ENCODE data around the gene NHP2. TPM values are rescaled to one million over a fixed set of nuclear protein-coding genes. Genes with fewer than 3 reads are reported as not detected.
A peak's percentile ranks its signal among the peaks of the same experiment; 100 is the strongest.

NHP2 gene
- total and polyA plus RNA-seq, 5 donors = 62.3 to 123 (median 87.0) TPM

GRCh38 chr5:178174456-178174855 is 20.8 kb upstream of the NHP2 start:
- Histone ChIP-seq H3K4me3 (ENCODE audit: low read length) (no peak overlapping the region), H3K27me3 (ENCODE audit: control insufficient read depth, insufficient read depth) (no peaks in the 10 kb centered on the region), H3K4me1 (ENCODE audit: control insufficient read depth, insufficient read depth, low read length) (no peaks in the 10 kb centered on the region), H3K9me3 (ENCODE audit: control insufficient read depth, low read length) (no peaks in the 10 kb centered on the region), H3K27ac (ENCODE audit: low read length) (no peak overlapping the region)
- 93% methylated on average over 3 of the region's 3 CpGs for WGBS
- DNase-seq (no peak), ATAC-seq (no peak)
- intact Hi-C loops (cut with DNase I) = no loop called here

DNA sequence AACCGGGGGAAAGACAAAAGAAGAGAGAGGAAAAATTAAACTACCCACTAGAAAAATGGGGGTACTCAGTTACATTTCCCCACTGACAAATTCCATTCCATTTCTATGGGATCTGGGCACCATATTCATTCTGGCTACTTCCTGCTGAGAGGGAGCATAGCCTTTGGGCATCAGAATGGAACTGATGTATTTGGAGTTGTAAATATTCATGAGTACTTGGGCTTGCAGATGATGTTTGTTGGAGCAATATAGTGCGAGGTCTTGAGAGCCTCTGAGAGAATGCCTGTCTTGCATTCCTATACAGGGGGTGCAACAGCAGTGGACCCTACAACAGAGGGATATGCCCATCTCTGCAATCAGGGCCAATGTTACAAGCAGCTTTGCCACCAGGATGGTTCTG is 16.8 kb upstream of the NHP2 start:
- ATAC-seq = no peak
- Histone ChIP-seq H3K27me3 (ENCODE audit: control insufficient read depth, insufficient read depth) (no peaks in the 10 kb centered on the region), H3K4me3 (ENCODE audit: low read length) (no peak overlapping the region), H3K27ac (ENCODE audit: low read length) (no peak overlapping the region), H3K9me3 (ENCODE audit: control insufficient read depth, low read length) (no peaks in the 10 kb centered on the region), H3K4me1 (ENCODE audit: control insufficient read depth, insufficient read depth, low read length) (no peaks in the 10 kb centered on the region)
- intact Hi-C loops (cut with DNase I) = no loop called here
- DNase-seq = no peak
- WGBS = 86% methylated on average over 2 of the region's 2 CpGs

DNA sequence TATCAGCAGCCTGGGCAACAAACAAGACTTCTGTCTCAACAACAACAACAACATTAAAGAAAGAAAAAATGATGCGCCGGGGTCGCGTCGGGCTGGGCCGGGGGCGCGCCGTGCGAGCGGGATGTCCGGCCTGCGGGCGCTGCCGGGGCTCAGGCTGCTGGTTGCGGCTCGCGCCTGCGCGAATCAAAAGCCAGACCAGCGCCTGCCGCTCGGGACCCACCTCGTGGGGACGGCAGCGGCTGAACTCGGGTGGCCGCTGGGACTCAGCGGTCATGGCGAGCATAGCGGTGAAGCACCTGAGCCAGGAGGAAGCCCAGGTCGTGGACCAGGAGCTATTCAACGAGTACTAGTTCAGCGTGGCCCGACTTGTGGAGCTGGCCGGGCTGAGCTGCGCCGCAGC is 11.9 kb upstream of the NHP2 start:
- DNase-seq (no peak), ATAC-seq (no peak)
- H3K27me3 ChIP-seq (ENCODE audit: control insufficient read depth, insufficient read depth) = no peaks in the 10 kb centered on the region
- H3K4me1 ChIP-seq (ENCODE audit: control insufficient read depth, insufficient read depth, low read length) = no peaks in the 10 kb centered on the region
- no peaks in the 10 kb centered on the region for H3K9me3 ChIP-seq (ENCODE audit: control insufficient read depth, low read length)
- H3K4me3 ChIP-seq (ENCODE audit: low read length) = no peak overlapping the region
- 30% methylated on average over 38 of the region's 38 CpGs for WGBS
- no peak overlapping the region for H3K27ac ChIP-seq (ENCODE audit: low read length)
- intact Hi-C loops (cut with DNase I) = loop anchor here in 3 of 4 donors (2.0 to 10.0 kb wide), 3 partner anchors 89 to 91 kb away; no protein-coding TSS in a partner anchor

- peak; percentile 92 to 95 for ATAC-seq
- H3K27ac ChIP-seq (ENCODE audit: low read length) = no peak overlapping the region
- H3K9me3 ChIP-seq (ENCODE audit: control insufficient read depth, low read length) = no peaks in the 10 kb centered on the region
- WGBS = 8% methylated on average over 33 of the region's 33 CpGs
- H3K4me3 ChIP-seq (ENCODE audit: low read length) = no peak overlapping the region
- no peaks in the 10 kb centered on the region for H3K27me3 ChIP-seq (ENCODE audit: control insufficient read depth, insufficient read depth)
- peak; percentile 79 to 93 (median 92) for DNase-seq
- H3K4me1 ChIP-seq (ENCODE audit: control insufficient read depth, insufficient read depth, low read length) = no peaks in the 10 kb centered on the region
- intact Hi-C loops (cut with DNase I) = loop anchor here (1.0 to 10.0 kb wide), 5 partner anchors 86 to 89 kb away; no protein-coding TSS in a partner anchor
These were observed 10.4 kb upstream of the NHP2 start for GRCh38 chr5:178163772-178164735.

DNA sequence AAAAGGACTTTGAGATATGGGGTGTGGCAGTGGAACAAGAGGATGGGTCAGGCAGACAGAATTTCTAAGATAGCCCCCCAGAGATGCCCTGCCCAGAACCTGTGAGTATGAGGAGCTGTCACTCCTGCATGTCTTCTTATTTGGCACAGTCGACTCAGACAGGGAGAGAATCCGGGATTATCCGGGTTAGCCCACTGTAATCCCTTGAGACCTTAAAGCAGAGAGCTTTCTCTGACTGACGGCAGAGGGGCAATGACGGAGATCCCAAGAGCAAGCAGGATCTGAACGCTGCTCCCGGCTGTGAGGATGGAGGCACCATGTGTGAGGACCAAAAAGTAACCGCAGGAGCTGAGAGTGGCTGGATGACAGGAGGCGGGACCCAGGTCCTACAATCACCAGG is 8.8 kb upstream of the NHP2 start:
- no peak overlapping the region for H3K4me3 ChIP-seq (ENCODE audit: low read length)
- H3K9me3 ChIP-seq (ENCODE audit: control insufficient read depth, low read length) = no peaks in the 10 kb centered on the region
- no peak overlapping the region for H3K27ac ChIP-seq (ENCODE audit: low read length)
- 78% methylated on average over 9 of the region's 9 CpGs for WGBS
- intact Hi-C loops (cut with DNase I) = loop anchor here in 2 of 4 donors (5.0 to 10.0 kb wide), 2 partner anchors 85 to 88 kb away; no protein-coding TSS in a partner anchor
- no peaks in the 10 kb centered on the region for H3K4me1 ChIP-seq (ENCODE audit: control insufficient read depth, insufficient read depth, low read length)
- H3K27me3 ChIP-seq (ENCODE audit: control insufficient read depth, insufficient read depth) = no peaks in the 10 kb centered on the region
- DNase-seq (no peak), ATAC-seq (no peak)

- 83% methylated on average over 5 of the region's 5 CpGs for WGBS
- Histone ChIP-seq H3K4me3 (ENCODE audit: low read length) (no peak overlapping the region), H3K27ac (ENCODE audit: low read length) (no peak overlapping the region), H3K4me1 (ENCODE audit: control insufficient read depth, insufficient read depth, low read length) (no peaks in the 10 kb centered on the region), H3K27me3 (ENCODE audit: control insufficient read depth, insufficient read depth) (no peaks in the 10 kb centered on the region), H3K9me3 (ENCODE audit: control insufficient read depth, low read length) (no peaks in the 10 kb centered on the region)
- intact Hi-C loops (cut with DNase I) = loop anchor here in 2 of 4 donors (5.0 to 10.0 kb wide), 2 partner anchors 83 to 85 kb away; no protein-coding TSS in a partner anchor
- no peak for ATAC-seq
- DNase-seq = no peak
These were observed 6.5 kb upstream of the NHP2 start for GRCh38 chr5:178160176-178160575.

DNA sequence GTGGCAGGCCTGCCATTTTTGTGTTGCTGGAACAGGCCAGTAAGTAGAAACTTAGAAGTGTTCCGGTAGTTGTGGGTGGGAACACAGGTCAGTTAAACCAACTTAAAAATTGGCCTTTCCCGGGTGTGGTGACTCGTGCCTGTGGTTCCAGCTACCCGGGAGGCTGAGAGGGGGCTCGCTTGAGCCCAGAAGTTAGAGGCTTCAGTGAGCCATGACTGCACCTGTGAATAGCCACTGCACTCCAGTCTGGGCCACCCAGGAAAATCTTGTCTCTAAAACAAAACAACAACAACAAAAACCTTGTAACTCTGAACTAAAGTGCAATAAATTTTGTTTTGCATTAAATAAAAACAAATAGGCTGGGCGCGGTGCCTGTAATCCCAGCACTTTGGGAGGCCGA is 1.4 kb upstream of the NHP2 start:
- DNase-seq = no peak
- no peak for ATAC-seq
- Histone ChIP-seq H3K27ac (ENCODE audit: low read length) (no peak overlapping the region), H3K4me1 (ENCODE audit: control insufficient read depth, insufficient read depth, low read length) (peaks cover 5% of the 10 kb centered on the region), H3K27me3 (ENCODE audit: control insufficient read depth, insufficient read depth) (no peaks in the 10 kb centered on the region), H3K4me3 (ENCODE audit: low read length) (no peak overlapping the region), H3K9me3 (ENCODE audit: control insufficient read depth, low read length) (no peaks in the 10 kb centered on the region)
- intact Hi-C loops (cut with DNase I) = no loop called here
- 86% methylated on average over 8 of the region's 8 CpGs for WGBS

DNA sequence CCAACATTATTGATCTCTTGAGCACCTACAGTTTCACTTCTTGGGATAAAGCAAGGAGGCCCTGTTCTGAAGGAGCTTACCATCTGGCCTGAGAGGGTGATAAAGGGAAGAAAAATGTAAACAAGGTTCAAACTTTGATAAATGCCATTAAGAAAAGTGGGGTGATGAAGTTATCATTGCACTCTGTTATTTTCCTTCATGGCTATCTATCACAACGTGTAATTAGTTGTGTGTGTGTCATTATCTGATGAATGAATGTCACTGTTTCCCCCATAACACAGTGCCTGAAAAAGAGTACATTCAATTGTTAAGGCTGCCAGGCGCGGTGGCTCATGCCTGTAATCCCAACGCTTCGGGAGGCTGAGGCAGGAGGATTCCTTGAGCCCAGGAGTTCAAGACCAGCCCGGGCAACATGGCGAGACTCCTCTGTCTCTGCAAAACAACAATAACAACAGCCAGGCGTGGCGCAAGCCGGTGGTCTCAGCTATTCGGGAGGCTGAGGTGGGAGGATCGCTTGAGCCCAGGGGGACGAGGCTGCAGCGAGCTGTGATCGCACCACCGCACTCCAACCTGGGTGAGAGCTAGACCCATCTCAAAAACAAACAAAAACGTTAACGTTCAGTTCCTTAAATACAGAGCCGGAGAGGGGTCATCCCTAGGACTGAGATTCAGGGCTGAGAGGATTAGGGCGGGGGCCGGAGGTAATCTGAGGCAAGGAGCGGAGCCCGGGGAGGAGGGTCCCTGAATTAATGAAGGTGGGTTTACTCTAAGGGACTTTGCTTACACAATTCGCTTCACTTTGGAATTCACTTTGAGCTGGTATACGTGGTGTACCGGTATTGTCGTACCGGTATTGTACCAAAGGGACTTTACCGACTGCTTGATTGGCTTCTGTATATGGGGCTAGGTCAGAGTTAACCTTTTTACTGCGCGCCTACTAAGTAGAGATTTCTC is 917 bp downstream of the NHP2 start:
- DNase-seq = no peak
- peaks cover 5% of the 10 kb centered on the region for H3K4me1 ChIP-seq (ENCODE audit: control insufficient read depth, insufficient read depth, low read length)
- 52% methylated on average over 31 of the region's 31 CpGs for WGBS
- peak overlapping the region; percentile 68 for H3K4me3 ChIP-seq (ENCODE audit: low read length)
- no peak for ATAC-seq
- intact Hi-C loops (cut with DNase I) = no loop called here
- H3K9me3 ChIP-seq (ENCODE audit: control insufficient read depth, low read length) = no peaks in the 10 kb centered on the region
- no peak overlapping the region for H3K27ac ChIP-seq (ENCODE audit: low read length)
- no peaks in the 10 kb centered on the region for H3K27me3 ChIP-seq (ENCODE audit: control insufficient read depth, insufficient read depth)

GRCh38 chr5:178150977-178151734 is 2.5 kb downstream of the NHP2 start:
- DNase-seq (no peak), ATAC-seq (no peak)
- Histone ChIP-seq H3K4me3 (ENCODE audit: low read length) (no peak overlapping the region), H3K4me1 (ENCODE audit: control insufficient read depth, insufficient read depth, low read length) (peaks cover 5% of the 10 kb centered on the region), H3K27ac (ENCODE audit: low read length) (no peak overlapping the region), H3K9me3 (ENCODE audit: control insufficient read depth, low read length) (no peaks in the 10 kb centered on the region), H3K27me3 (ENCODE audit: control insufficient read depth, insufficient read depth) (no peaks in the 10 kb centered on the region)
- intact Hi-C loops (cut with DNase I) = no loop called here
- WGBS = 66% methylated on average over 11 of the region's 11 CpGs

DNA sequence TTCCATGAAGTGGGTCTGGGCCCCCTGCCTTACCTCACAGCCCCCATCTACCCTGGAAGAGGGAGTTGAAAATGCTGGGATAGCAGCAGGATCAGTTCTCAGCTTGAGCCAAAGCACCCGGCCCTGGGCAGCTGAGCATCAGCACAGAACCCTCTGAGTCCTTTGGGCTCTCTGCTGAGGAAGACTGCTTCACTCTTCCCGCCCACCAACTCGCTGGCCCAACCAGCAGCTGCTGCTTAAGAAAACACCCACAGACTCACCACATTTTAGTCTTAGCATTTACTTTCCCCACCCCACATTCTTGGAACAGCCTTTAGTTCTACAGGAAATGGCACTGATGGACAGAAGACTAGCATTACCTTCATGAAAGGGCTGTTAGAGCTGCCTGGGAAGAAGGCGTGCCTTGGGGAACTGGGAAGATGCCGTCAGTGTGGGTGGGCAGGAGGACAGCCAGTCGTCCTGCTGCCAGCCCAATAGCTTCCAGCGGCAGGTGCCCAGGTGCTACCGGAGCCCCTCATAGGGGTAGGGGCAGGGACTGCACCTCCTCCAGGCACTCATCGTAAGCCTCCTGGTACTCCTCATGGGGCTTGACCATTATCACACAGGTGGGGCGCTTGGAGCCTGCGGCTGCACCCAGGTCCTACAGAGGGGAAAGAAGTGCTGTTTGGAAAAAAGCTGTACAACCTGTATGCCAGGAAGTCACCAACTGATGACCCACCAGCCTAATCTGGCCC is 4.3 kb downstream of the NHP2 start:
- 77% methylated on average over 11 of the region's 11 CpGs for WGBS
- no peak for DNase-seq
- H3K27me3 ChIP-seq (ENCODE audit: control insufficient read depth, insufficient read depth) = no peaks in the 10 kb centered on the region
- no peaks in the 10 kb centered on the region for H3K9me3 ChIP-seq (ENCODE audit: control insufficient read depth, low read length)
- intact Hi-C loops (cut with DNase I) = no loop called here
- ATAC-seq = no peak
- H3K4me1 ChIP-seq (ENCODE audit: control insufficient read depth, insufficient read depth, low read length) = peaks cover 5% of the 10 kb centered on the region
- no peak overlapping the region for H3K4me3 ChIP-seq (ENCODE audit: low read length)
- H3K27ac ChIP-seq (ENCODE audit: low read length) = no peak overlapping the region
